CD4-positive, alpha-beta memory T cell (primary cell): ENCODE results near the gene CHL1. TPM values are rescaled to one million over a fixed set of nuclear protein-coding genes. Genes with fewer than 3 reads are reported as not detected.

Source experiments
- CTCF ChIA-PET: fragments of 350-600 bp; sonication (Branson Sonifier 250); formaldehyde crosslinking; loops from one replicate; lab custom pipeline; 2021; ENCODE audit warnings: inconsistent platforms; ENCODE audit not compliant: partially characterized antibody; lab: Charles Lee
- POLR2A ChIA-PET: fragments of 350-600 bp; sonication (Branson Sonifier 250); formaldehyde crosslinking; loops from one replicate; lab custom pipeline; 2021; ENCODE audit not compliant: partially characterized antibody; lab: Charles Lee
- DNase-seq, 5 donors: peaks; one replicate each; pipeline versions ENCODE4 v3.0.0 to v3.0.0-alpha.2; 2020 to 2022; ENCODE audit warnings: mixed read lengths in 1 of 5
- H3K27ac ChIP-seq: one replicate; pipeline ENCODE4 v1.7.0; 2013; ENCODE audit warnings: low read depth, low read length
- H3K27me3 ChIP-seq: 2 replicates; pipeline ENCODE4 v1.7.0; 2013; ENCODE audit warnings: mild to moderate bottlenecking, low read length, moderate library complexity; ENCODE audit not compliant: insufficient read depth
- H3K36me3 ChIP-seq: 2 replicates; pipeline ENCODE4 v1.7.0; 2013; ENCODE audit warnings: mild to moderate bottlenecking, low read length, moderate library complexity; ENCODE audit not compliant: insufficient read depth
- H3K4me1 ChIP-seq: 2 replicates; pipeline ENCODE4 v1.7.0; 2013; ENCODE audit warnings: mild to moderate bottlenecking, low read length, moderate library complexity; ENCODE audit not compliant: insufficient read depth
- H3K4me3 ChIP-seq, 2 donors: one replicate each; pipeline ENCODE4 v1.7.0; 2013; ENCODE audit warnings: low read length in 2 of 2, mild to moderate bottlenecking in 1 of 2
- H3K9me3 ChIP-seq, 2 donors: one replicate each; pipeline ENCODE4 v1.7.0; 2013; ENCODE audit warnings: low read length in 2 of 2, control low read depth in 1 of 2; ENCODE audit not compliant: control insufficient read depth in 1 of 2
- H3K27ac Mint-ChIP-seq, 7 donors: one replicate each; pipeline ENCODE4 v1.8.0; 2020 to 2021; ENCODE audit warnings: mixed read lengths in 7 of 7, mild to moderate bottlenecking in 6 of 7, inconsistent platforms in 3 of 7, moderate library complexity in 3 of 7
- H3K27me3 Mint-ChIP-seq, 2 donors: one replicate each; pipeline ENCODE4 v1.8.0; 2020 to 2021; ENCODE audit warnings: mixed read lengths in 2 of 2
- H3K36me3 Mint-ChIP-seq, 2 donors: one replicate each; pipeline ENCODE4 v1.8.0; 2020 to 2021; ENCODE audit warnings: mixed read lengths in 2 of 2, inconsistent platforms in 1 of 2, mild to moderate bottlenecking in 1 of 2
- H3K4me1 Mint-ChIP-seq, 4 donors: one replicate each; pipeline ENCODE4 v1.8.0; 2020 to 2021; ENCODE audit warnings: mixed read lengths in 4 of 4, mild to moderate bottlenecking in 1 of 4
- H3K4me3 Mint-ChIP-seq, 8 donors: one replicate each; pipeline ENCODE4 v1.8.0; 2020 to 2021; ENCODE audit warnings: mixed read lengths in 8 of 8, mild to moderate bottlenecking in 7 of 8, moderate library complexity in 6 of 8, inconsistent platforms in 3 of 8
- H3K9me3 Mint-ChIP-seq, 8 donors: one replicate each; pipeline ENCODE4 v1.8.0; 2020 to 2021; ENCODE audit warnings: mixed read lengths in 8 of 8, mild to moderate bottlenecking in 5 of 8, inconsistent platforms in 3 of 8, moderate library complexity in 1 of 8
- intact Hi-C: fragments of 100-400 bp; cut with micrococcal nuclease; formaldehyde crosslinking; loops from one replicate; pipeline ENCODE4 v1.15.1; 2023
- polyA plus RNA-seq, 2 donors: library from polyadenylated mRNA; unstranded; fragments of 300-500 nt; fragmentation: Illumina TruSeq; gene quantifications; one replicate each; pipeline ENCODE4 v1.2.3, GENCODE V29; 2021
- total RNA-seq, 2 experiments: library from RNA; stranded (reverse); gene quantifications; one replicate each; pipeline ENCODE4 v1.2.3, GENCODE V29; 2021

CHL1 gene
- total and polyA plus RNA-seq, 4 experiments from 2014 or later: not detected

GRCh38 chr3:297585-297984 is 101.0 kb downstream of the CHL1 start:
- H3K4me1 Mint-ChIP-seq: peaks cover 0 to 3% (median 0%) of the 10 kb centered on the region in 4 donors
- no peaks in the 10 kb centered on the region for H3K4me1 ChIP-seq
- peaks cover 0 to 4% of the 10 kb centered on the region in 2 donors for H3K27me3 Mint-ChIP-seq
- ChIA-PET POLR2A (no interaction called here), CTCF (no interaction called here)
- no peaks in the 10 kb centered on the region for H3K27me3 ChIP-seq
- DNase-seq: no peak
- H3K4me3 Mint-ChIP-seq: no peak overlapping the region
- no peak overlapping the region for H3K27ac Mint-ChIP-seq
- no peak overlapping the region for H3K27ac ChIP-seq
- no peak overlapping the region for H3K4me3 ChIP-seq
- H3K36me3 Mint-ChIP-seq: no peaks in the 10 kb centered on the region
- intact Hi-C loops: no loop called here
- H3K9me3 ChIP-seq: no peaks in the 10 kb centered on the region
- peaks cover 0 to 9% (median 2%) of the 10 kb centered on the region in 8 donors for H3K9me3 Mint-ChIP-seq
- H3K36me3 ChIP-seq: no peaks in the 10 kb centered on the region

GRCh38 chr3:299590-300301 is 103.2 kb downstream of the CHL1 start:
- Histone ChIP-seq H3K4me3 (no peak overlapping the region), H3K27ac (no peak overlapping the region), H3K4me1 (no peaks in the 10 kb centered on the region), H3K9me3 (no peaks in the 10 kb centered on the region), H3K36me3 (no peaks in the 10 kb centered on the region), H3K27me3 (no peaks in the 10 kb centered on the region)
- Mint-ChIP-seq H3K4me3 (no peak overlapping the region), H3K27ac (no peak overlapping the region), H3K36me3 (no peaks in the 10 kb centered on the region), H3K9me3 (peaks cover 0 to 18% (median 4%) of the 10 kb centered on the region in 8 donors), H3K27me3 (peaks cover 0 to 4% of the 10 kb centered on the region in 2 donors), H3K4me1 (peaks cover 0 to 1% (median 0%) of the 10 kb centered on the region in 4 donors)
- no peak for DNase-seq
- CTCF ChIA-PET: no interaction called here
- intact Hi-C loops: no loop called here
- POLR2A ChIA-PET: no interaction called here

- H3K27me3 ChIP-seq: no peaks in the 10 kb centered on the region
- no peak for DNase-seq
- H3K27ac ChIP-seq: no peak overlapping the region
- peaks cover 2 to 14% (median 6%) of the 10 kb centered on the region in 8 donors for H3K9me3 Mint-ChIP-seq
- no peaks in the 10 kb centered on the region for H3K4me1 ChIP-seq
- intact Hi-C loops: no loop called here
- ChIA-PET CTCF (no interaction called here), POLR2A (no interaction called here)
- no peak overlapping the region for H3K4me3 Mint-ChIP-seq
- no peak overlapping the region for H3K27ac Mint-ChIP-seq
- peaks cover 0 to 2% (median under 1%) of the 10 kb centered on the region in 4 donors for H3K4me1 Mint-ChIP-seq
- peaks cover 0 to 7% of the 10 kb centered on the region in 2 donors for H3K27me3 Mint-ChIP-seq
- no peak overlapping the region for H3K4me3 ChIP-seq
- no peaks in the 10 kb centered on the region for H3K36me3 ChIP-seq
- H3K36me3 Mint-ChIP-seq: no peaks in the 10 kb centered on the region
- H3K9me3 ChIP-seq: no peaks in the 10 kb centered on the region
Measured at GRCh38 chr3:307182-307581, 110.6 kb downstream of the CHL1 start.

GRCh38 chr3:308597-309321 is 112.2 kb downstream of the CHL1 start:
- intact Hi-C loops: no loop called here
- Histone ChIP-seq H3K9me3 (no peaks in the 10 kb centered on the region), H3K4me3 (no peak overlapping the region), H3K36me3 (no peaks in the 10 kb centered on the region), H3K27ac (no peak overlapping the region), H3K27me3 (no peaks in the 10 kb centered on the region), H3K4me1 (no peaks in the 10 kb centered on the region)
- DNase-seq: no peak
- POLR2A ChIA-PET: no interaction called here
- Mint-ChIP-seq H3K4me1 (peaks cover 0 to 2% (median under 1%) of the 10 kb centered on the region in 4 donors), H3K27ac (no peak overlapping the region), H3K9me3 (peaks cover 0 to 11% (median 2%) of the 10 kb centered on the region in 8 donors), H3K4me3 (no peak overlapping the region), H3K27me3 (peaks cover 0 to 7% of the 10 kb centered on the region in 2 donors), H3K36me3 (no peaks in the 10 kb centered on the region)
- CTCF ChIA-PET: no interaction called here

- H3K27me3 Mint-ChIP-seq: peaks cover 0 to 7% of the 10 kb centered on the region in 2 donors
- CTCF ChIA-PET: no interaction called here
Measured at GRCh38 chr3:312160-312733, 115.7 kb downstream of the CHL1 start.

GRCh38 chr3:312911-313310 is 116.3 kb downstream of the CHL1 start:
- H3K9me3 Mint-ChIP-seq: peaks cover 0 to 10% (median 3%) of the 10 kb centered on the region in 8 donors
- H3K27me3 Mint-ChIP-seq: peaks cover 0 to 7% of the 10 kb centered on the region in 2 donors
- H3K4me3 ChIP-seq: no peak overlapping the region
- CTCF ChIA-PET: no interaction called here
- H3K9me3 ChIP-seq: no peaks in the 10 kb centered on the region
- H3K27ac ChIP-seq: no peak overlapping the region
- intact Hi-C loops: no loop called here
- H3K36me3 Mint-ChIP-seq: no peaks in the 10 kb centered on the region
- no peaks in the 10 kb centered on the region for H3K36me3 ChIP-seq
- H3K27ac Mint-ChIP-seq: no peak overlapping the region
- DNase-seq: no peak
- no peaks in the 10 kb centered on the region for H3K27me3 ChIP-seq
- no peaks in the 10 kb centered on the region for H3K4me1 ChIP-seq
- peaks cover 0 to 2% (median under 1%) of the 10 kb centered on the region in 4 donors for H3K4me1 Mint-ChIP-seq
- H3K4me3 Mint-ChIP-seq: no peak overlapping the region
- POLR2A ChIA-PET: no interaction called here

More at GRCh38 chr3:312160-312733, 115.7 kb downstream of the CHL1 start:
- H3K9me3 Mint-ChIP-seq: peaks cover 0 to 8% (median 3%) of the 10 kb centered on the region in 8 donors
- DNase-seq: no peak
- no peak overlapping the region for H3K27ac Mint-ChIP-seq
- Histone ChIP-seq H3K27me3 (no peaks in the 10 kb centered on the region), H3K9me3 (no peaks in the 10 kb centered on the region), H3K36me3 (no peaks in the 10 kb centered on the region), H3K27ac (no peak overlapping the region), H3K4me1 (no peaks in the 10 kb centered on the region), H3K4me3 (no peak overlapping the region)
- H3K4me1 Mint-ChIP-seq: peaks cover 0 to 2% (median under 1%) of the 10 kb centered on the region in 4 donors
- H3K4me3 Mint-ChIP-seq: no peak overlapping the region
- intact Hi-C loops: no loop called here
- H3K36me3 Mint-ChIP-seq: no peaks in the 10 kb centered on the region
- POLR2A ChIA-PET: no interaction called here

GRCh38 chr3:317012-317411 is 120.4 kb downstream of the CHL1 start:
- Mint-ChIP-seq H3K9me3 (peaks cover 0 to 7% (median 0%) of the 10 kb centered on the region in 8 donors), H3K36me3 (no peaks in the 10 kb centered on the region), H3K27ac (no peak overlapping the region), H3K4me3 (no peak overlapping the region), H3K27me3 (no peaks in the 10 kb centered on the region), H3K4me1 (no peaks in the 10 kb centered on the region)
- Histone ChIP-seq H3K4me1 (no peaks in the 10 kb centered on the region), H3K27ac (no peak overlapping the region), H3K27me3 (no peaks in the 10 kb centered on the region), H3K4me3 (no peak overlapping the region), H3K9me3 (no peaks in the 10 kb centered on the region), H3K36me3 (no peaks in the 10 kb centered on the region)
- DNase-seq: no peak
- intact Hi-C loops: no loop called here
- ChIA-PET CTCF (no interaction called here), POLR2A (no interaction called here)
